Measurements from ENCODE around the gene EVC.

GRCh38 chr4:5730436-5730835 lies 19.4 kb downstream of the EVC start:
- TF ChIP-seq CTCF (IDR thresholded peaks at IDR 0.05; ENCODE audit: low read depth, low read length): no peak
- no peak for TF ChIP-seq EZH2phosphoT487 (IDR thresholded peaks at IDR 0.05; ENCODE audit: low read depth)

Data from OCI-LY3 (cell line).